Ovary (tissue), 9 donors: ENCODE results near the gene TNPO3. TPM values are rescaled to one million over a fixed set of nuclear protein-coding genes. Genes with fewer than 3 reads are reported as not detected.
"Not testable (repeated sequence)": the region's sequence is repeated elsewhere in the genome, so short reads cannot be mapped to it uniquely, and the experiment has no call there.

Experiments used
- DNase-seq, 5 donors: peaks; one replicate each; pipeline ENCODE4 v3.0.0-alpha.2; 2019 to 2020
- H3K27ac ChIP-seq, 2 donors: fragments of 200-600 bp; one replicate each; pipeline versions ENCODE4 v1.5.1 to v1.8.0; 2019 to 2022
- H3K27me3 ChIP-seq: fragments of 200-600 bp; one replicate; pipeline ENCODE4 v1.8.0; 2022
- H3K36me3 ChIP-seq: fragments of 200-600 bp; sonication (generic); one replicate; pipeline ENCODE4 v1.5.1; 2019
- H3K4me1 ChIP-seq: one replicate; pipeline ENCODE4 v1.8.1; 2013; ENCODE audit warnings: mild to moderate bottlenecking, moderate library complexity; ENCODE audit not compliant: insufficient read depth
- H3K4me3 ChIP-seq: fragments of 200-600 bp; sonication (generic); one replicate; pipeline ENCODE4 v1.5.1; 2017
- H3K9me3 ChIP-seq, 2 donors: fragments of 200-600 bp in 1 of 2; sonication (generic) in 1 of 2; one replicate each; pipeline versions ENCODE4 v1.5.1 to v1.8.1; 2013 to 2019; ENCODE audit warnings: mild to moderate bottlenecking in 1 of 2, moderate library complexity in 1 of 2
- EP300 ChIP-seq: sonication (generic); formaldehyde crosslinking; IDR thresholded peaks from one replicate; pipeline ENCODE4 v1.6.1; 2017; ENCODE audit warnings: antibody characterized with exemption
- POLR2A ChIP-seq: fragments of 450-650 bp; IDR thresholded peaks from one replicate; pipeline ENCODE4 v1.6.1; 2017; ENCODE audit warnings: antibody characterized with exemption, mild to moderate bottlenecking, moderate library complexity
- WGBS, 3 donors: extraction: QIAGEN DNeasy Blood & Tissue Kit in 1 of 3; methylation state at CpG; one replicate each; pipeline versions ENCODE4 v1.1.5 to v1.1.7; 2013 to 2017; 5-methylcytosine and 5-hydroxymethylcytosine counted together
- intact Hi-C, 4 donors: fragments of 100-400 bp; cut with DNase I; formaldehyde crosslinking; loops; one replicate each; pipeline versions ENCODE4 v1.11.0 to v1.15.1; 2022 to 2023
- polyA plus RNA-seq, 2 donors: library from polyadenylated mRNA; stranded (reverse); fragments of 200-250 nt in 1 of 2; fragments of 350-450 nt in 1 of 2; fragmentation: Illumina TruSeq in 1 of 2; extraction: RNeasy Lipid Tissue Mini Kit (QIAGEN cat#74804) in 1 of 2; gene quantifications; one replicate each; pipeline ENCODE4 v1.2.3, GENCODE V29; 2013 to 2014
- total RNA-seq, 7 donors: library from RNA; depleted of rRNA in 2 of 7; stranded (reverse); fragments of >200 nt in 2 of 7; fragmentation: NEBNext Ultra II Directional in 3 of 7; extraction: Animal tissue kit (Norgen Biotek cat#: 25700) in 3 of 7; gene quantifications; one replicate each; pipeline versions ENCODE4 v1.1.0 to v1.2.4, GENCODE V29; 2016 to 2023
- TF ChIP-seq, protein P1 (sequence below), 3 donors: fragments of 450-650 bp in 2 of 3; fragments of 200-600 bp in 1 of 3; IDR thresholded peaks; one replicate each; pipeline versions ENCODE4 v1.5.1 to v1.8.0; 2016 to 2022; ENCODE audit warnings: antibody characterized with exemption in 3 of 3, mild to moderate bottlenecking in 1 of 3
- donor health status: DM: no; HTN: no; CAD: no; lungs with moderate emphysema.
- donor health status: DM: no; HTN: no; CAD: no.
- donor health status: Bipolar disorder and iron deficiency.
- donor health status: DM: yes; HTN: yes; CAD: no.
- donor health status: DM: no; HTN: no; CAD: no.
- donor health status: DM: yes; HTN: yes; CAD: no.

TNPO3 gene
- total and polyA plus RNA-seq, 9 donors, result 18.6 to 40.1 (median 30.9) TPM

DNA sequence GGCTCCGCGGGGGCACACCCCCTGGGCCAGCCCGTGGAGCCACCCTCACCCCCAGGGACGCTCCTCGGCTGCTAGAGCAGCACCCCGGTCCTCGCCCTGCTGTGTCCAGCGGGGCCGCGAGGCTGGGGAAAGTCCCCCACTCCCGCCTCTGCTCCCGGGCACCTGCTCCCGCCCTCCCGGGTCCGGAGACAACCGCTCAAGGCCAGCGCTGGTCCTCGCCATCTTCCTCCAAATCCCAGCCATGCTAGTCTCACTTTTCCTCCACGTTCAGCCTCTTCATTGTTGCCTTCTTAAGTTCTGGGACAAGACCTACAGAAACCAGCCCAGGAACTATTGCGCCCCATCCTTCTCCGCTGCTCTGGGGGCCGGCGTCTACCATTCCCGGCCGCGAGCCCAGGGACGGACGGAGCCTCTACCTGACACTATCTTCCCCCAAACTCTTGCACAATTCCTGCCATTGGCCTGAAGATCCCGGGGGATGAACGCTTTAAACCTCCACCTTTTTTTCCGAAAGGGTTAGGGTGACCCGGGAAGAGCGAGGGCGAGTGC is 139.6 kb downstream of the TNPO3 start:
- Histone ChIP-seq H3K27ac (no peak overlapping the region), H3K4me3 (no peak overlapping the region), H3K9me3 (no peaks in the 10 kb centered on the region), H3K27me3 (no peaks in the 10 kb centered on the region), H3K4me1 (no peaks in the 10 kb centered on the region), H3K36me3 (no peaks in the 10 kb centered on the region)
- no peak for DNase-seq
- TF ChIP-seq, protein P1, sequence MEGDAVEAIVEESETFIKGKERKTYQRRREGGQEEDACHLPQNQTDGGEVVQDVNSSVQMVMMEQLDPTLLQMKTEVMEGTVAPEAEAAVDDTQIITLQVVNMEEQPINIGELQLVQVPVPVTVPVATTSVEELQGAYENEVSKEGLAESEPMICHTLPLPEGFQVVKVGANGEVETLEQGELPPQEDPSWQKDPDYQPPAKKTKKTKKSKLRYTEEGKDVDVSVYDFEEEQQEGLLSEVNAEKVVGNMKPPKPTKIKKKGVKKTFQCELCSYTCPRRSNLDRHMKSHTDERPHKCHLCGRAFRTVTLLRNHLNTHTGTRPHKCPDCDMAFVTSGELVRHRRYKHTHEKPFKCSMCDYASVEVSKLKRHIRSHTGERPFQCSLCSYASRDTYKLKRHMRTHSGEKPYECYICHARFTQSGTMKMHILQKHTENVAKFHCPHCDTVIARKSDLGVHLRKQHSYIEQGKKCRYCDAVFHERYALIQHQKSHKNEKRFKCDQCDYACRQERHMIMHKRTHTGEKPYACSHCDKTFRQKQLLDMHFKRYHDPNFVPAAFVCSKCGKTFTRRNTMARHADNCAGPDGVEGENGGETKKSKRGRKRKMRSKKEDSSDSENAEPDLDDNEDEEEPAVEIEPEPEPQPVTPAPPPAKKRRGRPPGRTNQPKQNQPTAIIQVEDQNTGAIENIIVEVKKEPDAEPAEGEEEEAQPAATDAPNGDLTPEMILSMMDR (IDR thresholded peaks at IDR 0.05), result no peak
- TF ChIP-seq POLR2A, result no peak
- no peak for TF ChIP-seq EP300
- intact Hi-C loops, result no loop called here
- 1 to 7% (median 2%) methylated on average over 27 to 34 of the region's 34 CpGs for WGBS, 3 donors

DNA sequence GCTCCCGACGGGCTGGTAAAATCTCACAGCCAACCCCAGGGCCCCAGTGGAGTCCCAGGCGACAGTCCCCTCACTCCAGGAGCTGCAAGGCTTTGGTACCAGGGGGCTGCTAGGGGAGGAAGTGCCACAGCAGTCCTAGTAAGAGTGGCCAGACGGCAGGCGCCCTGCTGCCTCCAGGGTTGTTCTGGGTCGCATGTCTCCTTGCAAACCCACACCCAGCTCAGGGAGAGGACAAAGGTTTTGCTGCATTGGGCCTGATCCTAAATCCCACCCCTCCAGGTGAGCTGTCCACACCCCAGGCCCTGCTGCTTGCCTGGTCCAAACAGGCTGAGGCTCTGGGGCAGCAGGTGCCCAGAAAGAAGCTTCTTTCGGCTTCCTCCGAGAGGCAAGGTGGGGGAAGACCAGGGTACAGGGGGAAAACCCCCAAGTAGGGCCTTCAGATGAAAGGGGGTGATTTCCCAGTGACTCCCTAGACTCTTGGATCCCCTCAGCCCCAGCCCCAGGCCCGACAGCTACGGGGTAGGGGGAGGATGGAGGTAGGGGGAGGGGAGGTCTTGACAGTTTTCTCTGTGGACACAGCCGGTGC is 140.3 kb downstream of the TNPO3 start:
- Histone ChIP-seq H3K4me3 (no peak overlapping the region), H3K9me3 (no peaks in the 10 kb centered on the region), H3K4me1 (no peaks in the 10 kb centered on the region), H3K27ac (no peak overlapping the region), H3K36me3 (no peaks in the 10 kb centered on the region), H3K27me3 (no peaks in the 10 kb centered on the region)
- no peak for DNase-seq
- TF ChIP-seq, protein P1 (IDR thresholded peaks at IDR 0.05), result no peak
- TF ChIP-seq POLR2A (no peak), EP300 (no peak)
- 34 to 44% (median 41%) methylated on average over 11 of the region's 11 CpGs for WGBS, 3 donors
- intact Hi-C loops, result no loop called here

DNA sequence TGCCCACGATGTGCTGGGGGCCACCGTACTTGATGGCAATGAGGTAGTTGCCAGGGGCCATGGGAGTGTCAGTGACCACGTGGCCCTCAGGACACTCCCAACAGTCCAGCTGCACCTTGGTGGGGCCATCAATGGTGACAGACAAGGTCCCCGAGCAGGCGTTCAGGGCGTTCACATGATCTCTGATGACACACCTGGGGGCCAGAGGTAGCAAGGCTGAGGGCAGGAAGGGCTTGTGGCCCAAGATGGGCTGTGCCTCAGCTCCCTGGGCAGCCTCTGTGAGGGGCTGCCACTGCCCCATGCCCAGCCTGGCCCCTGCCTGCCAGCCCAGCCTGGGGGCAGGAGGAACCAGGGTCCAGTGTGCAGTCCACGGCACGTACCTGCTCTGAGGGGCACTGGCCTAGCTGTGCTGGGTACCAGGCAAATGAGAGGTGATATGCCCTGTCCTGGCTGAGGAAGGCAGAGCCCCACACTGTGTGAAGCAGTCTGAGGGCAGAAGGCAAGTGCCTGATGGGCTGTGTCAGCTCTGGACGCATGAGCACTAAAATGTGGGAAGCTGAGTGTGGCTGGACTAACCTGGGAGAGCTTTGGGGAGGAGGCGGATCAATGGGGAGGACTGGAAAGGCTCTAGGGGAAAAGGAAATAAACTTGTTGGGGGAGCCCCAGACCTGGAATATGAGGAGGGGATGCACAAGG is 140.9 kb downstream of the TNPO3 start:
- H3K27me3 ChIP-seq, result no peaks in the 10 kb centered on the region
- intact Hi-C loops, result no loop called here
- TF ChIP-seq EP300 (no peak), POLR2A (no peak)
- TF ChIP-seq, protein P1 (IDR thresholded peaks at IDR 0.05), result no peak
- no peaks in the 10 kb centered on the region for H3K4me1 ChIP-seq
- no peak for DNase-seq
- no peaks in the 10 kb centered on the region for H3K36me3 ChIP-seq
- WGBS, 3 donors, result 66 to 82% (median 69%) methylated on average over 8 to 10 of the region's 10 CpGs
- no peak overlapping the region for H3K27ac ChIP-seq
- H3K9me3 ChIP-seq, result no peaks in the 10 kb centered on the region
- no peak overlapping the region for H3K4me3 ChIP-seq

DNA sequence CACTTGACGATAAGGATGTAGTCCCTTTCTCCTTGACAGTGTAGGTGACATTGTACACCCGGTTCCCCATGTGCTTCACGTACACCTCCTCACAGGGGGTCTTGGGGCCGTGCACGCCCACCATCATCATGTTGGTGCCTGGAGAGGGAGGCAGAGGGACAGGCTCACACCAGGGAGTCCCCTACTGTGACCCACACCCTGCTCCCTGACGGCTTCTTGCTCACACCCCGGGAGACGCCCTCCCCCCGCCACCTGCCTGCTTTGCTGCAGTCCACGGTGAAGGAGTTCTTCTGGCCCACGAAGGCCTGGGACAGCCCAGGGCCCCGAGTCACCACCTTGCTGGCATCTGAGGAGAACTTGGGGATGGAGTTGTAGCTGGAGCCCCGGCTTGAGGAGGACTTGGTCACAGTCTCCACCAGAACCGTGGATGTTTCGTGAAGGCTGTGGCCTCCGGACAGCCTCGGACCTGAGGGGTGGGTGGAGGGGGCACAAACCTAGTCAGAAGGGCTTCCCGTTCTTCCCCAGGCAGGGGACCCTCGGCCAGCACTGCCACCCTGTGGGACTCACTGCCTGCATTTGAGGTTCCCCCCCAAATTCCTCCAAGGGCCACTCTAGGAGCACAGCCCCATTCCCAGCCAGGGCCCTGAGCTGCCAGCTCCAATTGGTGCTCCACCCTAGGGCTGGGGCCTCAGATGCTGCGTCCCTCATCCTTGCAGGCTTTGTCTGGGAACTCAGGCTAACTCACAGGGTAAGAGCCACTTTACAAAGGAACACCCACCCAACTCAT is 142.0 kb downstream of the TNPO3 start:
- H3K9me3 ChIP-seq, H3K27ac ChIP-seq, DNase-seq, H3K4me1 ChIP-seq, intact Hi-C loops, H3K4me3 ChIP-seq, H3K36me3 ChIP-seq, H3K27me3 ChIP-seq: not testable (repeated sequence)
- WGBS, 3 donors, result 79 to 100% (median 94%) methylated on average over 1 to 12 of the region's 20 CpGs
